Kidney capillary endothelial cell (primary cell): ENCODE results near the gene PDE3A.

Experiments used
- DNase-seq: peaks from one replicate; pipeline ENCODE4 v3.0.0-alpha.2; 2018; ENCODE audit warnings: low spot score

PDE3A gene

GRCh38 chr12:20424841-20425240 lies 56.5 kb downstream of the PDE3A start:
- no peak for DNase-seq

GRCh38 chr12:20426191-20426590 lies 57.9 kb downstream of the PDE3A start:
- DNase-seq, result no peak

DNA sequence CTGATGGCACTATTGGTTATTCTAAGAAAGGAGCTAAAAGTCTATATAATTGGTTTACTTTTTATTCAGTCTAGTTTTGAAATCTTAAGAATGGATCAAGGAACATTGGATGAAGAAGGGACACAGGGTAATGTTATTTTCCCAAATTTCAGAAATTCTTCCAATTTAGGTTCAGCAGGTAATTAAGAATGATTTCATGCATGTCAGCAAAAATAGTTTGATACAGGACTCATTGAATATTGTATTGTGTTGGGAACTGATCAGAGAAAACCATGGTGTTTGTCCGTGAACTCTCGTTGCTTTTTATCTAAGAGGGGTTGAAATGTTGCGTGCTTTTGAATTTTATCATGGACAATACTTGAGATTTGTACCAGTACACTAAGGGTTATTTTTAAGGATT lies 58.6 kb downstream of the PDE3A start:
- DNase-seq, result no peak

DNA sequence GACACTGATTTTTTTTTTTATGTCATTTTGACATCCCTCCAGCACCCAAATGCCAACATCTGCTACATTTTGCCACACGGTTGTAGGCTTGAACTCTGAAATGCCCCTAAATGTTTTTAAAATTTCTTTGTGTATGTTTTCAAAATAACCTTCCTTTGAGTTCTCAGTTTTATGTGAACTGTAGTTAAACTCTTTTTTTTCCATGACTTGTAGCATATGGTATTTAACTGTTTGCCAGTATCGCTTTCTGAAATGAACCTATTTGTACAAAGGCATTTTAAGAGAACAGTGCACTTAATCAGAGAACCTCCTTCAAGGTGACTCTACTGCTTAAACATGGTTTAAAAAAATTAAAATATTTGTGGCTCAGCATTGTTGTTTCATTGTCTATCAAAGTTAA lies 61.5 kb downstream of the PDE3A start:
- DNase-seq, result no peak

DNA sequence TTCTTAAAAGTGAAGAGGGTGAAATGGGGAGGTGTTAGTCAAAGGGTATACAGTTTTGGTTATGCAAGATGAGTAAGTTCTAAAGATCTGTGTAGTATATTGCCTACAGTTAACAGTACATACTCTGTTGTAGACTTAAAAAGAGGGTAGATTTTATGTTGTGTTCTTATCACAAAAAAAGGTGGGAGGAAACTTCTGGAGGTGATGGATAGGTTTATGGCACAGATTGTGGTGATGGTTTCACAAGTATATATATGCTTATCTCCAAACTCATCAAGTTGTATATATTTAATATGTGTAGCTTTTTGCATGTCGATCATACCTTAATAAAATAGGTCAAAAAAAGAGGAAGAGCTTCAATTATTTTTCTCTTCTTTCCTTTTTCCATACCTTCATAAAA lies 64.0 kb downstream of the PDE3A start:
- no peak for DNase-seq

DNA sequence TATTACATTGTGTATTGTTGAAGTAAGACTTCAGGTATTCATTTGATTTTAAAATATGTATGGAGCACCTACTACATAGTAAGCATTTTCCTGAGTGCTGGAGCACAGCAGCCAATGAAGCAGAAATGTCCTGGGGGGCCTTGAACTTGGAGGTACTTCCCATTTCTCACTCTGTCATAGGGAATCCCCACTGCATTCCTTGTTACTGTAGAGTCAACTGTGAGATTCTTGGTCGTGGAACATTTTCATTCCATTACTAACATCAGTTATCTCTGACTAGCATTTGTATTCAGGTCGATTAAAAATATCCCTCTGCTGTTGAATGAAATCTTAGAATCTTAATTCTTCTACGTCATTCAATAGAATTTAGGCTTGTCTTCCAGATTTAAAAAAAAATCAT lies 66.7 kb downstream of the PDE3A start:
- DNase-seq, result no peak

- DNase-seq, result peak; percentile 47
These were observed 68.0 kb downstream of the PDE3A start for GRCh38 chr12:20436316-20436715.

- peak; percentile 46 for DNase-seq
These were observed 70.0 kb downstream of the PDE3A start for GRCh38 chr12:20438299-20438779.

- no peak for DNase-seq
These were observed 71.3 kb downstream of the PDE3A start for GRCh38 chr12:20439626-20440025.

DNA sequence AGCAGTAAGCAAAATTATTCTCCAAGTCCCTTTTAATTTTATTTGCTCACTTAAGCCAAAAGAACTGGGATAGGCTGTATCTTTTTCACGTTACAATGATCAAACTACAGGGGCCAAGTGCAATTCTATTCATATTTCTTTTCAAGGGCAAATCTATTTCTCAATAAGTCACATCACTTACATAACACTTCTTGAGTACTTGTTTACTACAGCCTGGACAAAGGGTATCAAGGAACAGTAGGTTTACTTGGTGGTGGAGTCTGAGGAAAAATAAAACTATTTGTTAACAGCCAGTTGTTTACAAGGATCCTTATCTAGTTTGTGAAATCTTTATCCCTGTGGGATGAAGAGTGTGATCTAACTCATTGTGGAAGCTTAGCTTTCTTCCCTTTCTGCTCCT lies 72.1 kb downstream of the PDE3A start:
- no peak for DNase-seq

- DNase-seq, result no peak
These were observed 74.0 kb downstream of the PDE3A start for GRCh38 chr12:20442322-20442721.

DNA sequence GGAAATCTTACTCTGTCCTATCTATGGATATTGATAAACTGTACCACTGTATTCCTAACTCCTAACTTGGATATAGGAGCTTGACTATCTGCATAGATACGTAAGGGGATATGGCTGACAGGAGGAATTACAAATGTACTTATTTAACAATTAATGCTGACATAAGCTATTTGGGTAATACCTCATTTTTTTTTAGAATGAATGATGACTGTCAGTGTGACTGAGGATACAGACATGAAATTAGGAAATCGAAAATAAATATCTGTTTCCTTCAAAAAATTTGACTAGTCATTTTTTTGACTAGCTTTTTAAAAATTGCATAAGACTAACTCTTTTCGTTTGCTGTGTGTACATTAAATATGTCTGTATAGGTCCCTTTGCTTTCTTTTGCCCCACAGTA lies 74.9 kb downstream of the PDE3A start:
- DNase-seq, result no peak

DNA sequence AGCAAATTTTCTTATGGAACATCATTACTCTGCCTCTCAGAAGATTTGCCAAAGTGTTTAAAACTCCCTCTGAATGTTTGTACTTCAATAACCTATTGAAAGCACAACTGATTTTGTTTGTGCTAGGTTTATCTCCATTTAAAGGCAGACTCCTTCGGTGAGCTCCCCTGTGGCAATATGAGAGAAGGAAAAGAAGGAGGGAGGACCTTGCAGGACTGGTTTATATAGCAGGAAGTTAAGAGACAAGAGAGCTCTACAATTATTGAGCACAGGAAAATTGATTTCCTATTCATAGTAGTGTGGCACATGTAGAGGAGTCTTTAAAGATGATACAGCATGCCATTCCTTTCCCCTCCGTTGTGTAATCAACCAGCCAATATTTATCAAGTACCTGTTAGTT lies 75.5 kb downstream of the PDE3A start:
- DNase-seq, result no peak

GRCh38 chr12:20444595-20445170 lies 76.3 kb downstream of the PDE3A start:
- no peak for DNase-seq

DNA sequence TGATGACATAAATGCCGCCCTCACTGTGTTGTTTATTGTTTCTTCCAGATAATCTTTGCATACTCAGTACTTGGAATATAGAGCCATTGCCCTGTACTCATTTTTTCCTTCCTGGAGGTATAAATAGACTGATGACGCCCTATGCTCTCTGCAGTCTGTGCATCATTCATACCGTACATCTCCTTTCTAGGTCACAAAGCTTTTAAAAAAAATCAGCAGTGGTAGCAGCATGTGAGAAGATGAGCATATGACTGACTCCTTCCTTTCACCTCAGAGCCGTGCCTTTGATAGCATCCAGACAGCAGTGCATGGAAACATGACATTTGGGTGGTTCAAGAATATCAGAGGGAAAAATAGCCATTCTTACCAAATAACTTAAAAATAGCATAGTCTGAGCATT lies 77.3 kb downstream of the PDE3A start:
- peak; percentile 50 for DNase-seq

DNA sequence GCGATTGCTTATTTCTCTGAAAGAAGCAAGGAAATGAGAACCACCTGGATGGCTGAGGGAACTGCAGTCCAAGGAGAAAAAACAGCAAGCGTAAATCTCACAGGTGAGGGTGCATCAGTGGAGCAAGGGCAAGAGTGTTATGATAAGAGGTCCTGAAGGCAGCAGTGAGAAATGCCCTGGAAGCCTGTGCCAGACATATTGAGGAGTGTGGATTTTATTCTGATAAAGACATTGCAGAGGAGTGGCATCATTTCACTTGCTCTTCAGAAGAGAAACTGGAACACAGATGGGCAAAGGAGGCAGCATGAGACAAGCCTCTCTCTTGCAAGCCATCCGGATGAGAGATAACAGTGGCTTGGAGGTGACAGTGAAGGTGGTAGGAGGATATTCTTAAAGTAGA lies 78.5 kb downstream of the PDE3A start:
- DNase-seq, result no peak

- DNase-seq, result no peak
These were observed 80.4 kb downstream of the PDE3A start for GRCh38 chr12:20448781-20449180.

GRCh38 chr12:20450591-20451180 lies 82.3 kb downstream of the PDE3A start:
- DNase-seq, result no peak

DNA sequence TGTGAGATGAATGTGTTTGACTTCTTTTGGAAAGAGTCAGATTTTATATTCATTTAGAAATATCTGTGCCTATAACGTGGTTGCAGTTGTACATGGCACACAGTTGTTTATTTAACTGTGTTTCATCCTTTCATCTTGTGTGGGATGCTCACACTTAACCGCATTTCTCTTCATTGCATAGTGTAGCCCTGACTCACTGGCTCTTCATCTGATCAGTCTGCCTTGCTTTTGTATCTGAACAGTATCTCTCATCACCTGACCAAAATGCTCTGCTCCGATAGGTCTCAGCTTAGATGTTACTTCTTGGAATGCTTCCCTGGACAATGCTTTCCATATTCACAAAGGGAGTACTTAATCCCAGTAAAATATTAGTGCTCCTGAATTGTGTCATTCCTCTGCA lies 83.4 kb downstream of the PDE3A start:
- no peak for DNase-seq

GRCh38 chr12:20452496-20453010 lies 84.2 kb downstream of the PDE3A start:
- no peak for DNase-seq

GRCh38 chr12:20453756-20454310 lies 85.5 kb downstream of the PDE3A start:
- DNase-seq, result no peak

- DNase-seq, result no peak
These were observed 86.8 kb downstream of the PDE3A start for GRCh38 chr12:20455001-20455706.

DNA sequence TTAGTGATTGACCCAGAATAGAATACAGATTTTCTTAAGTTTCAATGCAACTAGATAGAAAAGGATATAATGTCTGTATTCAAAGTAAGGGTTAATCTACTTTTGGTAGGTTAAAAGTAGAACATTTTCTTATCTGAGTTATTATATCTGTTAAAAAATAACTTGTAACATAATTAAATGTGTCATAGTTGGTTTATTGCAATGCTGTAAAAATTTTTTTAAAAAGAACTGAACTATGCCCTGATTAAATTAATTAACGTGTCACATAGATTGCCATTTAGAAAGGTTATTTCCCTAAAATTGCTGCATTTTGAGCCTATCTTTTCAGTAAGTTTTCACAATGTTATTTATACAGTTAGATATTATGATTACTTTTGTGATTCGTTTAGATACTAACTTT lies 89.2 kb downstream of the PDE3A start:
- no peak for DNase-seq
